ENCODE results near the gene PDE8B. TPM values are rescaled to one million over a fixed set of nuclear protein-coding genes. Genes with fewer than 3 reads are reported as not detected.

PDE8B gene
- total and polyA plus RNA-seq, 2 donors from 2014 or later, result 3.7 to 4.5 TPM

GRCh38 chr5:77255617-77256016 lies 45.1 kb downstream of the PDE8B start:
- no peak for TF ChIP-seq CTCF (IDR thresholded peaks at IDR 0.05; ENCODE audit: borderline replicate concordance, extremely low read depth, insufficient read depth)
- FAIRE-seq (no peak), DNase-seq (no peak)
- Histone ChIP-seq H3K36me3 (ENCODE audit: control insufficient read depth in 2 of 3, insufficient read depth in 3 of 3, low read length in 3 of 3) (no peaks in the 10 kb centered on the region), H3K9me3 (ENCODE audit: control insufficient read depth in 2 of 3, insufficient read depth in 1 of 3, low read length in 3 of 3) (no peaks in the 10 kb centered on the region), H3K9ac (ENCODE audit: low read length in 3 of 3) (no peak overlapping the region), H3K4me1 (ENCODE audit: control insufficient read depth in 2 of 3, insufficient read depth in 2 of 3, low read depth in 1 of 3, low read length in 3 of 3) (no peaks in the 10 kb centered on the region), H3K4me3 (ENCODE audit: low read length in 3 of 3) (no peak overlapping the region), H3K27me3 (ENCODE audit: control insufficient read depth, insufficient read depth, low read length) (no peaks in the 10 kb centered on the region), H3K27ac (ENCODE audit: low read depth in 2 of 2, low read length in 2 of 2) (no peak overlapping the region)
- intact Hi-C loops (cut with DNase I), result no loop called here

- Histone ChIP-seq H3K27me3 (ENCODE audit: control insufficient read depth, insufficient read depth, low read length) (no peaks in the 10 kb centered on the region), H3K36me3 (ENCODE audit: control insufficient read depth in 2 of 3, insufficient read depth in 3 of 3, low read length in 3 of 3) (no peaks in the 10 kb centered on the region), H3K4me3 (ENCODE audit: low read length in 3 of 3) (no peak overlapping the region), H3K9ac (ENCODE audit: low read length in 3 of 3) (no peak overlapping the region), H3K4me1 (ENCODE audit: control insufficient read depth in 2 of 3, insufficient read depth in 2 of 3, low read depth in 1 of 3, low read length in 3 of 3) (no peaks in the 10 kb centered on the region), H3K27ac (ENCODE audit: low read depth in 2 of 2, low read length in 2 of 2) (no peak overlapping the region), H3K9me3 (ENCODE audit: control insufficient read depth in 2 of 3, insufficient read depth in 1 of 3, low read length in 3 of 3) (no peaks in the 10 kb centered on the region)
- intact Hi-C loops (cut with DNase I), result no loop called here
- TF ChIP-seq CTCF (IDR thresholded peaks at IDR 0.05; ENCODE audit: borderline replicate concordance, extremely low read depth, insufficient read depth), result no peak
- no peak for DNase-seq
- no peak for FAIRE-seq
Measured at GRCh38 chr5:77256406-77256805, 45.9 kb downstream of the PDE8B start.

- Histone ChIP-seq H3K27ac (ENCODE audit: low read depth in 2 of 2, low read length in 2 of 2) (no peak overlapping the region), H3K4me1 (ENCODE audit: control insufficient read depth in 2 of 3, insufficient read depth in 2 of 3, low read depth in 1 of 3, low read length in 3 of 3) (no peaks in the 10 kb centered on the region), H3K9ac (ENCODE audit: low read length in 3 of 3) (no peak overlapping the region), H3K27me3 (ENCODE audit: control insufficient read depth, insufficient read depth, low read length) (no peaks in the 10 kb centered on the region), H3K4me3 (ENCODE audit: low read length in 3 of 3) (no peak overlapping the region), H3K9me3 (ENCODE audit: control insufficient read depth in 2 of 3, insufficient read depth in 1 of 3, low read length in 3 of 3) (no peaks in the 10 kb centered on the region), H3K36me3 (ENCODE audit: control insufficient read depth in 2 of 3, insufficient read depth in 3 of 3, low read length in 3 of 3) (no peaks in the 10 kb centered on the region)
- FAIRE-seq, result no peak
- intact Hi-C loops (cut with DNase I), result no loop called here
- no peak for DNase-seq
- no peak for TF ChIP-seq CTCF (IDR thresholded peaks at IDR 0.05; ENCODE audit: borderline replicate concordance, extremely low read depth, insufficient read depth)
Measured at GRCh38 chr5:77258652-77259051, 48.2 kb downstream of the PDE8B start.

- Histone ChIP-seq H3K36me3 (ENCODE audit: control insufficient read depth in 2 of 3, insufficient read depth in 3 of 3, low read length in 3 of 3) (no peaks in the 10 kb centered on the region), H3K27me3 (ENCODE audit: control insufficient read depth, insufficient read depth, low read length) (no peaks in the 10 kb centered on the region), H3K4me1 (ENCODE audit: control insufficient read depth in 2 of 3, insufficient read depth in 2 of 3, low read depth in 1 of 3, low read length in 3 of 3) (no peaks in the 10 kb centered on the region), H3K9me3 (ENCODE audit: control insufficient read depth in 2 of 3, insufficient read depth in 1 of 3, low read length in 3 of 3) (peaks cover 0 to 4% (median 0%) of the 10 kb centered on the region in 3 donors), H3K9ac (ENCODE audit: low read length in 3 of 3) (no peak overlapping the region), H3K27ac (ENCODE audit: low read depth in 2 of 2, low read length in 2 of 2) (no peak overlapping the region), H3K4me3 (ENCODE audit: low read length in 3 of 3) (no peak overlapping the region)
- DNase-seq, result no peak
- FAIRE-seq, result no peak
- no peak for TF ChIP-seq CTCF (IDR thresholded peaks at IDR 0.05; ENCODE audit: borderline replicate concordance, extremely low read depth, insufficient read depth)
- intact Hi-C loops (cut with DNase I), result no loop called here
Measured at GRCh38 chr5:77259476-77259875, 49.0 kb downstream of the PDE8B start.

Data from kidney (tissue), 14 donors.